Suprapubic skin (tissue), 4 donors: Measurements from ENCODE around the gene ASRGL1. TPM values are rescaled to one million over a fixed set of nuclear protein-coding genes. Genes with fewer than 3 reads are reported as not detected.

Experiments used
- DNase-seq, 2 donors: peaks; one replicate each; pipeline ENCODE4 v3.0.0-alpha.2; 2019; ENCODE audit warnings: low spot score in 2 of 2
- H3K27ac ChIP-seq: fragments of 200-600 bp; sonication (generic); one replicate; pipeline ENCODE4 v1.5.1; 2019
- H3K27me3 ChIP-seq: fragments of 200-600 bp; sonication (generic); one replicate; pipeline ENCODE4 v1.5.1; 2019
- H3K36me3 ChIP-seq: fragments of 200-600 bp; sonication (generic); one replicate; pipeline ENCODE4 v1.5.1; 2019
- H3K4me1 ChIP-seq: fragments of 200-600 bp; sonication (generic); one replicate; pipeline ENCODE4 v1.5.1; 2019
- H3K4me3 ChIP-seq: fragments of 200-600 bp; sonication (generic); one replicate; pipeline ENCODE4 v1.5.1; 2019; ENCODE audit warnings: mild to moderate bottlenecking
- H3K9me3 ChIP-seq: fragments of 200-600 bp; sonication (generic); one replicate; pipeline ENCODE4 v1.5.1; 2019
- CTCF ChIP-seq, 2 donors: fragments of 200-600 bp in 1 of 2; fragments of 450-650 bp in 1 of 2; sonication (generic) in 1 of 2; IDR thresholded peaks; one replicate each; pipeline ENCODE4 v1.5.1; 2016 to 2019; ENCODE audit warnings: antibody characterized with exemption in 2 of 2, mild to moderate bottlenecking in 1 of 2, moderate library complexity in 1 of 2
- EP300 ChIP-seq: sonication (generic); formaldehyde crosslinking; IDR thresholded peaks from one replicate; pipeline ENCODE4 v1.6.1; 2017; ENCODE audit warnings: antibody characterized with exemption
- POLR2A ChIP-seq, 2 donors: fragments of 450-650 bp; IDR thresholded peaks; one replicate each; pipeline ENCODE4 v1.6.1; 2017; ENCODE audit warnings: antibody characterized with exemption in 2 of 2, mild to moderate bottlenecking in 2 of 2, moderate library complexity in 2 of 2
- POLR2AphosphoS5 ChIP-seq, 3 donors: sonication (generic); formaldehyde crosslinking; IDR thresholded peaks; one replicate each; pipeline ENCODE4 v1.6.1; 2017; ENCODE audit warnings: antibody characterized with exemption in 3 of 3
- WGBS: methylation state at CpG from one replicate; pipeline ENCODE4 v1.1.5; 2018; 5-methylcytosine and 5-hydroxymethylcytosine counted together
- total RNA-seq, 4 donors: library from RNA; depleted of rRNA; stranded (reverse); fragments of >200 nt; gene quantifications; one replicate each; pipeline ENCODE4 v1.1.0, GENCODE V29; 2016

ASRGL1 gene
- total RNA-seq, 4 donors from 2014 or later: 2.5 to 10.5 (median 5.2) TPM

DNA sequence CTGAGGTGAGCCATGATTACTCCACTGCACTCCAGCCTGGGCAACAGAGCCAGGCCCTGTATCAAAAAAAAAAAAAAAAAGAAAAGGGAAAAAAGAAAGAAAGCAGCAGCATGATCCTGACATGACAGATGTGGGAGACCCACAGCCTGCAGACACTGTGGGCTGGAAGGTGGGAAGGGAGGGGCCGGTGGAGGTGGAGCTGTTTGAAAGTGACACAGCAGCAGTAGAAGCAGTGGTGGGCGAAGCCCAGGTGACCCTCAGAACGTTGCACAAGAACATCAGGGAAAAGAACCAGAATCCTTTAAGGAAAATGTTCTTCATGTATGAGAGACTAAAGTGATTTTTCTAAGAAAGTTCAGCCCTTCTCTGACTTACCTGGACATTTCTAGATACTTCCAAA lies 55.3 kb downstream of the ASRGL1 start:
- H3K4me3 ChIP-seq: no peak overlapping the region
- WGBS: 87% methylated on average over 3 of the region's 3 CpGs
- TF ChIP-seq CTCF (IDR thresholded peaks at IDR 0.05) (no peak), POLR2AphosphoS5 (IDR thresholded peaks at IDR 0.05) (no peak), EP300 (no peak), POLR2A (IDR thresholded peaks at IDR 0.05) (no peak)
- peaks cover 38% of the 10 kb centered on the region for H3K4me1 ChIP-seq
- no peaks in the 10 kb centered on the region for H3K9me3 ChIP-seq
- no peaks in the 10 kb centered on the region for H3K27me3 ChIP-seq
- peak in 1 of 2 donors; percentile 44 for DNase-seq
- H3K27ac ChIP-seq: no peak overlapping the region
- H3K36me3 ChIP-seq: no peaks in the 10 kb centered on the region

DNA sequence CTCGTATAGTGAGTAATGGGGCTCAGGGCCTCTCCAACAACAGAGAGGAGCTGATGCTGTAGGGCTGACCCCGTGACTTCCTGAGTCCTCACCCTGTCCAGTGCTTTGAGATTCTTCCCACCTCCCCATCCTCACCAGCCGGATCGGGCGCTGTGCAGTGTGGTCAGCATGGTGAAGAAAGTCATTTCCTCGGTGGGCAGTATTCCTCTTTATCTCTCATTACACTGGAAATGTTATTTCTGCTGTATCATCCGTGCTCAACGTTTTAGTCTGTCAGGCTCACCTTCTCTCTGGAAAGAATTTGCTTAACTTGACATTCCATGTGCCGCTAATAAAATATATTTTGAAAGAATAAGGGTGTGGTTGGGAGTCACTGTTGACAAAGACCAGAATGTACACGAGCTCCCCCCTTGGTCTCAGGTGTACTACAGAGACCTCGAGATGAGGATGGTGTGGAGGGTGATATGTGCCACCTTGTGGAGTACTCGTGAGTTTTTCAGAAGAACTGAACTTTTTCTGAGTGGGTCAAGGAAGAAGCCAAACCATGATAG lies 55.9 kb downstream of the ASRGL1 start:
- peak in 1 of 2 donors; percentile 29 for DNase-seq
- H3K27ac ChIP-seq: no peak overlapping the region
- no peak for TF ChIP-seq EP300
- TF ChIP-seq POLR2A (IDR thresholded peaks at IDR 0.05): no peak
- no peak for TF ChIP-seq CTCF (IDR thresholded peaks at IDR 0.05)
- no peak for TF ChIP-seq POLR2AphosphoS5 (IDR thresholded peaks at IDR 0.05)

GRCh38 chr11:62393735-62394134 lies 56.5 kb downstream of the ASRGL1 start:
- Histone ChIP-seq H3K36me3 (no peaks in the 10 kb centered on the region), H3K4me1 (peaks cover 50% of the 10 kb centered on the region), H3K9me3 (no peaks in the 10 kb centered on the region), H3K27ac (no peak overlapping the region), H3K4me3 (no peak overlapping the region), H3K27me3 (no peaks in the 10 kb centered on the region)
- DNase-seq: peak in 1 of 2 donors; percentile 30
- TF ChIP-seq EP300 (no peak), POLR2A (IDR thresholded peaks at IDR 0.05) (no peak), POLR2AphosphoS5 (IDR thresholded peaks at IDR 0.05) (no peak), CTCF (IDR thresholded peaks at IDR 0.05) (no peak)
- 47% methylated on average over 5 of the region's 5 CpGs for WGBS

More for the DNA sequence above, 55.9 kb downstream of the ASRGL1 start:
- Histone ChIP-seq H3K36me3 (no peaks in the 10 kb centered on the region), H3K9me3 (no peaks in the 10 kb centered on the region), H3K4me3 (no peak overlapping the region), H3K27me3 (no peaks in the 10 kb centered on the region), H3K4me1 (peaks cover 44% of the 10 kb centered on the region)
- WGBS: 51% methylated on average over 12 of the region's 12 CpGs

DNA sequence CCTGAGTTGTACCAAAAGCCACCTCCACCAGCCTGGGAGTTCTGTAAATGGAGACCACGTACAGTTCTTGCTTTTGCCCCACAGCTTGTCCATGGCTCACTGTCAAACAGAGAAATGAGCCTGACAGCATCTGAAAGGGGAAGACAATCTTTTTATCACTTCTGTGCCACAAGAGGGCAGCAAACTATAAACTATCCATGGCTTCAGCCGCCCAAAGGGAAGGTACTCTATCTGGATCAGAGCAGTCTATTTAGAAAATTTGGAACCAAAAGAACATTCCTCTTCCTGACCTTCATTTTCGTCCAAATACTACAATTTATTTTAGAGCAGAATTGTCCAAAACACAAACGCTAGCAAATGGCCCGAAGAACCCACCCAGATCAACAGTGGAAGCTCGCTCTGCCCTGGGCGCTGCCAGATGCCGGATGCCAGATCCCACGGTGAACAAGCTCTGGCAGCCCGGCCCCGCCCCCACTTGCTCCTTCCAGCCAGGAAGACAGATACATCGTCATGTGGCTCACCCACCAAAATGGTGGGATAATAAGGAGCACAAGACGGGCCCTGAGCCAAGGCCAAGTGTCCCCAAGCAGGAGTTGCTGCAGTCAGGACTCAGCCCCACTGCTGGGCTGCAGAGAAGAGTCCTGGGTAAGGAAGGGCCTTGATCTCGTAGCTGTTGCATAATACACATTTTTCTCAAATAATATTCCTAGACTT lies 57.7 kb downstream of the ASRGL1 start:
- Histone ChIP-seq H3K4me1 (peaks cover 63% of the 10 kb centered on the region), H3K9me3 (no peaks in the 10 kb centered on the region), H3K4me3 (peak overlapping the region; percentile 34), H3K27ac (peak overlapping the region; percentile 58), H3K27me3 (no peaks in the 10 kb centered on the region), H3K36me3 (no peaks in the 10 kb centered on the region)
- WGBS: 4% methylated on average over 13 of the region's 14 CpGs
- TF ChIP-seq POLR2AphosphoS5 (IDR thresholded peaks at IDR 0.05) (no peak), EP300 (no peak), CTCF (IDR thresholded peaks at IDR 0.05) (peak; percentile 60 to 72)
- DNase-seq: peak; percentile 89 to 93

- DNase-seq: peak in 1 of 2 donors; percentile 58
- H3K9me3 ChIP-seq: no peaks in the 10 kb centered on the region
- no peaks in the 10 kb centered on the region for H3K27me3 ChIP-seq
- no peak for TF ChIP-seq POLR2AphosphoS5 (IDR thresholded peaks at IDR 0.05)
- TF ChIP-seq CTCF (IDR thresholded peaks at IDR 0.05): no peak
- no peak for TF ChIP-seq EP300
- TF ChIP-seq POLR2A (IDR thresholded peaks at IDR 0.05): no peak
- H3K36me3 ChIP-seq: no peaks in the 10 kb centered on the region
- H3K27ac ChIP-seq: peak overlapping the region; percentile 58
- 87% methylated on average over 10 of the region's 10 CpGs for WGBS
- H3K4me3 ChIP-seq: no peak overlapping the region
- peaks cover 73% of the 10 kb centered on the region for H3K4me1 ChIP-seq
Measured at GRCh38 chr11:62395885-62396551, 58.8 kb downstream of the ASRGL1 start.
